ENCODE results near the gene PRELID2.
"Not testable (repeated sequence)": the region's sequence is repeated elsewhere in the genome, so short reads cannot be mapped to it uniquely, and the experiment has no call there.

The PRELID2 gene

GRCh38 chr5:145729956-145730355 is 105.2 kb downstream of the PRELID2 start:
- not testable (repeated sequence) for DNase-seq

GRCh38 chr5:145723516-145723915 is 111.6 kb downstream of the PRELID2 start:
- no peak for DNase-seq

- no peak for DNase-seq
These were observed 116.2 kb downstream of the PRELID2 start for GRCh38 chr5:145718956-145719355.

- DNase-seq = no peak
These were observed 119.7 kb downstream of the PRELID2 start for GRCh38 chr5:145715412-145715811.

- DNase-seq = no peak
These were observed 122.9 kb downstream of the PRELID2 start for GRCh38 chr5:145712245-145712644.

GRCh38 chr5:145711417-145711816 is 123.7 kb downstream of the PRELID2 start:
- DNase-seq = no peak
